GM23338 (cell line): Measurements from ENCODE around the gene NOP58.

Experiments
- CTCF ChIP-seq, 2 experiments: fragments of 200-600 bp in 1 of 2; sonication (generic) in 1 of 2; conservative IDR thresholded peaks; 2 replicates each; pipeline versions ENCODE4 v1.5.1 to v1.6.1; 2016 to 2017; ENCODE audit warnings: antibody characterized with exemption in 2 of 2, low read depth in 2 of 2, mild to moderate bottlenecking in 2 of 2, moderate library complexity in 1 of 2
- EZH2 ChIP-seq: fragments of 200-600 bp; sonication (generic); IDR thresholded peaks from one replicate; pipeline ENCODE4 v1.8.0; 2017; ENCODE audit warnings: antibody characterized with exemption, mild to moderate bottlenecking, low read depth; ENCODE audit not compliant: unreplicated experiment
- JUNB ChIP-seq: IDR thresholded peaks from one replicate; pipeline ENCODE4 v1.6.1; 2016; ENCODE audit warnings: antibody characterized with exemption; ENCODE audit not compliant: unreplicated experiment
- POLR2AphosphoS5 ChIP-seq: IDR thresholded peaks from 2 replicates; pipeline ENCODE4 v1.6.1; 2016; ENCODE audit warnings: antibody characterized with exemption, low read depth
- TF ChIP-seq, protein P1 (sequence below): IDR thresholded peaks from one replicate; pipeline ENCODE4 v1.6.1; 2018; ENCODE audit warnings: antibody characterized with exemption; ENCODE audit not compliant: unreplicated experiment

DNA sequence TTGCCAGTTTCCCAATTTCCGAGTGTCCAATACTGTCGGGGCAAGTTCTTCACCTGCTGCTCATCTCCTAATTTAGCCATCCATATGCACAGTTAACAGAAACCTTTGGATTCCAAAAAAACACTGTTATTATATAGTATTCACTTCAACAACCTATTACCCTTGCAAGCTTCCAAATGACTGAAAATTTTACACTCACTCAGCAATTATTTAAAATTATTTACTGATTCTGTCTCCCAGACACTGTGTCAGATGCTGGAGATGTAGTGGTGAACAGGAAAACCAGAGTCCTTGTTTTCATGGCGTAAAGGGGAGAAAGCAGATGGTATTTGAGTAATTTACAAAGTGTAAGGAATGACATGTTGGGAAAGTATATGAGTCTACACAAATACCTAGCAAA lies 56.9 kb downstream of the NOP58 start:
- TF ChIP-seq CTCF (conservative IDR thresholded peaks at IDR 0.05; ENCODE audit: low read depth in 2 of 2) (no peak), EZH2 (no peak), JUNB (no peak), POLR2AphosphoS5 (no peak)
- TF ChIP-seq, protein P1, sequence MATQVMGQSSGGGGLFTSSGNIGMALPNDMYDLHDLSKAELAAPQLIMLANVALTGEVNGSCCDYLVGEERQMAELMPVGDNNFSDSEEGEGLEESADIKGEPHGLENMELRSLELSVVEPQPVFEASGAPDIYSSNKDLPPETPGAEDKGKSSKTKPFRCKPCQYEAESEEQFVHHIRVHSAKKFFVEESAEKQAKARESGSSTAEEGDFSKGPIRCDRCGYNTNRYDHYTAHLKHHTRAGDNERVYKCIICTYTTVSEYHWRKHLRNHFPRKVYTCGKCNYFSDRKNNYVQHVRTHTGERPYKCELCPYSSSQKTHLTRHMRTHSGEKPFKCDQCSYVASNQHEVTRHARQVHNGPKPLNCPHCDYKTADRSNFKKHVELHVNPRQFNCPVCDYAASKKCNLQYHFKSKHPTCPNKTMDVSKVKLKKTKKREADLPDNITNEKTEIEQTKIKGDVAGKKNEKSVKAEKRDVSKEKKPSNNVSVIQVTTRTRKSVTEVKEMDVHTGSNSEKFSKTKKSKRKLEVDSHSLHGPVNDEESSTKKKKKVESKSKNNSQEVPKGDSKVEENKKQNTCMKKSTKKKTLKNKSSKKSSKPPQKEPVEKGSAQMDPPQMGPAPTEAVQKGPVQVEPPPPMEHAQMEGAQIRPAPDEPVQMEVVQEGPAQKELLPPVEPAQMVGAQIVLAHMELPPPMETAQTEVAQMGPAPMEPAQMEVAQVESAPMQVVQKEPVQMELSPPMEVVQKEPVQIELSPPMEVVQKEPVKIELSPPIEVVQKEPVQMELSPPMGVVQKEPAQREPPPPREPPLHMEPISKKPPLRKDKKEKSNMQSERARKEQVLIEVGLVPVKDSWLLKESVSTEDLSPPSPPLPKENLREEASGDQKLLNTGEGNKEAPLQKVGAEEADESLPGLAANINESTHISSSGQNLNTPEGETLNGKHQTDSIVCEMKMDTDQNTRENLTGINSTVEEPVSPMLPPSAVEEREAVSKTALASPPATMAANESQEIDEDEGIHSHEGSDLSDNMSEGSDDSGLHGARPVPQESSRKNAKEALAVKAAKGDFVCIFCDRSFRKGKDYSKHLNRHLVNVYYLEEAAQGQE = no peak
